ENCODE results near the gene HEBP2.
"Not testable (repeated sequence)": the region's sequence is repeated elsewhere in the genome, so short reads cannot be mapped to it uniquely, and the experiment has no call there.

HEBP2 gene

DNA sequence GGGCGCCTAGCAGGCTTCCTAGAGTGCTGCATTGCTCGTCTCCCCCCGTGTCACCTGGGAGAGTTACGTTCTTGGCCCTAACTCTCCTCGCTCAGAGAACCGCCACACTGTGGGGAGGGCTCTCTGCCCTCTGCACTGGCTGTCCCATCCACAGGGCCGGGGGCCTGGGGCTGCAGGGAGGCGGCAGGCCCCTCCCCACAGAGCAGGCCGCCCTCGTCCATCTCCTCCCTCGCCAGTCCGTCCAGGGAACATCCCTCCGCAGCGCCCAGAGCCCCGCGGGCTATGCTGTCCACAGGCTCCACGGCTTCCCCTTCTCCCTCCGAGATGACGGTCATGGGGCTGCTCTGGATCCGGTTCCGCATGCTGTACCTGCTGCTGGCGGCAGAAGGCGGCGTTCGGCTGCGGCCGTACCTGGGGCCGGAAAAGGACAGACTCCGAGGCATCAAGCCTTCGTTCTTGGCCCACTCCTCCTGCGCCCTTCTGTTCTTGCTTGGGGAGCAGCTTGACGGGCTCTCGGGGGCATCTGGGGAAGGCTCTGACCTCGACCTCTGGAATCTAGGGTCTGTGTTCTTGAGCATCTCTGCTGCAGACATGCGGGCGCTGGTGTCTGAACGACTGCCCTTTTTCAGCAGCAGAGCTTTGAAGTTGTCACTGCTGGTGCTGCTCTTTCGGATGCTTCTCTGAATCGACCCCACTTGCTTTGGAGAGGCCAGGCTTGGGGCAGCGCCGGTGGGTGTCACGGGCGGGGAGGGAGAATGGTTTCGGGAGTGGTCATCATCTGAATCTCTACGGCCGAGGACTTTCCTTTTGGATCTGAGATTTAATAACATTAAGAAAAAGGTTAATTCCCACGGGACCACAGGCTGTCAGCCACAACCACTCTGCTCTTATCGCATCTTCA is 20.2 kb downstream of the HEBP2 start:
- no peak for DNase-seq

DNA sequence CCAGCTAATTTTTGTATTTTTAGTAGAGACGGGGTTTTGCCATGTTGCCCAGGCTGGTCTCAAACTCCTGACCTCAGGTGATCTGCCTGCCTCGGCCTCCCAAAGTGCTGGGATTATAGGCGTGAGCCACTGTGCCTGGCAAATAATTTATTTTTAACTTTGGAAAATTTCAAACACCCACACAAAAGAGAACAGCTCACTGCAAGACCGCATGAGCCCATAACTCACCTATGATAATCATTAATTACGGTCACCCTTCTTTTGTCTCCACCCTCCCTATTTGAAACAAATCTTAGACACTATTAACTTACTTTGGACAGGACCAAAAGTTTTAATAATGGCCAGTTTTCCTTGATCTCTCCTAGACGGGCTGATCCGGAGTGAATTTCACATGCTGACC is 21.2 kb downstream of the HEBP2 start:
- not testable (repeated sequence) for DNase-seq

DNA sequence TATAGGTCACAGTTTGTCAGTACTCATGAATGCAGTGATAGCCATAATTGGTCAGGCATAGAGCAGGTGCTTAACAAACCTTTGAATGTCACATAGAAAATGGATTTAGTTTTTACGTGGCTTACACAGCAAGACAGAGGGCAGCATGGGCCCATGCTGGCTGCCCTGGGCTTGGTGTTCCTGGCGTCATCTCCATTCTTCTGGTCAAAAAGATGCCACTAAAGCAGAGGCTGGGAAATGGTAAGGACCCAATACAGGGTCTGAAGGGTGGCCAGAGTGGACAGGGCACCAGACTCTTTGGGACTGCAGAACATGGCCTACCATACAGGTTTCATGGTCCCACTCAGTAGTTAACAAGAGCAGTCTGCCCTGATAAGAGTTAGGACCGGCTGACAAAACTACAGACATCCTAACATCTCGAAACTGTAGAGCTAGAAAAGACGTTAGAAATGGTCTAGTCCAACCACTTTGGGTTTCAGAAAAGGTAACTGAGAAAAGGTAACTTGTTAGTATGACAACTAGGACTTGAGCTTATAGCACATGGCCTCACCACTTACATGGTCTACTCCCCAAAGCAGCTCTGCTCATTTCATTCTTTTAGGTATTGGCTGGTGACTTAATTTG is 22.6 kb downstream of the HEBP2 start:
- DNase-seq = no peak

- no peak for DNase-seq
These were observed 23.7 kb downstream of the HEBP2 start for GRCh38 chr6:138427701-138428100.

DNA sequence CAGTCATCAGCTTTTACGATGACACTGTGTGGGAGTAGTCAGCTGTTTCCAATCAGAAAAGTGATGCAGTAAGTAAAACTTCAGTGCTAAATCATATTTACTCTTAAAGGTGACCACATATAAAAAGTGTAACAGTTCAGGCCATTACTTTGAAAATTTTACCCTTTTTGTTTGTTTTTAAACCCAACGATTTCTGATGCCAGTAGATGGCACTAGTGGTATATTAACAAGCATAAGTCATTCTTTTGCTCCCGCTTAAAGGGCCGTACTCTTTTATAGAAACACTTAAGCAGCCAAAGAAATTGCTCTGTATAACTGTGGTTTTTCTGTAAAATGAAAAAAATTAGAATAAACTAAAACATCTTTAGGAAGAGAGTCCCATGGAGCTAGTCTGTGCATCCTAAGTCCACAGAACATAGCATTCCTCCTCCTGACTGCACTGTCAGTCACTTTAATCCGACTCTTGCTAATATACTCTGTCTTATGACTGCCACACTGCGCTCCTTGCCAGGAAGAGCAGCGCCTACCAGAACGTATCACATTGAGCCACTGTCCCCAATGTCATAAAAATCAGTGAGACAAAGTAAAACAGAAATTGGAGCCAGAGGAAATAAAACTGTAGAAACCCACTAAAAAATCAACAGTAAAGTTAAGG is 25.0 kb downstream of the HEBP2 start:
- DNase-seq = no peak

GRCh38 chr6:138429761-138430160 is 25.7 kb downstream of the HEBP2 start:
- no peak for DNase-seq

DNA sequence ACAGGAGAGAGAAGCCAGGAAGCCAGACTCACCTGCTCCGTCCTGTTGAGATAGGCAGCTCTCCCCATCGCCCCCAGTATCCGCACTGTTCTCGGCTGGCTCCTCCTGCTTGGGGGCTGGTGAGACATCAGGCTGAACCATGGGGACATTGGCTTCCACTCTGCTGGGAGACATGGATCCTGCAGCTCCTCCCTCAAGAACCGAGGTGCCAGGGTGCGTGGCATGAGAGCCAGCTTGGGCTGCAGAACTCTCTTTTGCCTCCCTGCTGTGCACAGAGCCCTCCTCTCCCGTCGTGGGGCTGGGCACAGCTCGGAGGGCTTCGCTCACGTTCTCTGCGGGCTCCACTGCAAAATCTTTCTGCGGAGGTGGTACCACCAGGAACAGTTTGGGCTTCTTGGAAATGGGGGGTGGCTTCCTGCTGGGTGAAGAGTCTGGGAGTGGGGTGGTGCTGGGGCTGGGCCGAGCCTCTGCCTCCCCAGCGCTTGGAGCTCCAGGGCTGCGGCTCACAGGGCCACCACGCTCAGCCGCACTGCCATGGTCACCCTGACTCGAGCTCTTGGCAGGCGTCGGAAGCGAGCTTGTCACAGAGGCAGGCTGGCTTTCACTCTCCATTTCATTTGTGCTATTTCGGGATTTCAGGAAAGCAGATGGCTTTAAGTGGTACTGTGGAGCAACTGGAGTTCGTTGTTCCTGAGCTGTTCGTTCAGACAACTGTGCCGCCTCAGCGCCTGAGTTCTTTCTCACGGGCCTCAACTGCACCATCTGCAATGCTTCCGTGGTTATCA is 26.5 kb downstream of the HEBP2 start:
- DNase-seq = no peak

DNA sequence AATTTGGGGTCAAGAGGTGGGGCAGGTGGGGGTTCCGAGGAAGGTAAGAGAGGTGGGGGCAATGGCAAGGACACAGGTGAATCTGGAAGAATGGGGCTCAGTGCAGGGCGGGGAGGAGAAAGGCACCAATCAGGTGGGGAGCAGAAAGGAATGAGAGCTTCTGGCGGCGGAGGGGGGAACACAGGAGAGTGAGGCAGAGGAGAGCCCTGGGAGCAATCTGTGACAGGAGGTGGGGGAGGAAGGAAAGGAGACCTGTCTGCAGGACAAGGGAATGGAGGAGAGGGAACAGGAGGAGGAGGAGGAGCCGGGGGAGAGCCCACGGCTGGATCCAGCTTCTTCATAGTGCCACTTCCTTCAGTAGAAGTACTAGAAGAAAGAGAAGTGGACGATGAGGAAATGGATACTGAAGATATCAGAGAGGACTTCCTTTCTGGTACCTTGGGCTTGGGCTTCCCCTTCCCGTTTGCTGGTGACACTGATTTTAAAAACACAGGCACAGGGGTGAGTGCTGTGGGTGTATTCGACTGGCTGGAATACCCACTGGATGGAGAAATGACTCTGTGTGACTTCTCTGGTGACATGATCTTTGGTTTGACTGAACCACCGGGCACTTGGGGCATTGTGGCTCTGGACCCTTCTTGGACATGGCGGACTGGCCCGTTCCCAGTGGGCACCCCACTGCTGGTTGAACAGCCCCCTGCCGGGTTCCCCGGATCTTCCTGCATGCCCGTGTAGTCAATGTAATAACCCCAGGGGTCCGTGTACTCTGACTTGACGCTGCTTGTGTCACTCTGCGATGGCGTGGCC is 27.4 kb downstream of the HEBP2 start:
- no peak for DNase-seq

GRCh38 chr6:138432063-138432356 is 28.0 kb downstream of the HEBP2 start:
- no peak for DNase-seq

- DNase-seq = no peak
These were observed 30.1 kb downstream of the HEBP2 start for GRCh38 chr6:138434096-138434495.

DNA sequence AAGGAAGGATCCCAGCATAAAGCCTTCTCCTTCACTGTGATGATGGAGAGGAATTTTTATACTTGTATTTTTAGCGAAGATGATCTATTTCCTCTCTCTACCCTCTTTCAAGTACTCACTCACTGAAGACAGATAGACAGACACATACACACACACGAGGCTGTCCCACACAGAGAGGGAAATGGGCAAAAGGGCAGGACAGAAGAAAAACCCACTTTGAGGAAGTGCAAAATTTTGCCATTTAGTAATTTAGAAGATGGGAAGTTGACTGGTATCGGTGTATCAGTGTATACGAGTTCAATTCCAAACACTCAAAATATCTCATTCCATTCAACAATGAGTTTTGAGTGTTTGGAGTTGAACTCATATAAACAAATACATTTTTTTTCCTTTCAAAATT is 30.9 kb downstream of the HEBP2 start:
- no peak for DNase-seq

DNA sequence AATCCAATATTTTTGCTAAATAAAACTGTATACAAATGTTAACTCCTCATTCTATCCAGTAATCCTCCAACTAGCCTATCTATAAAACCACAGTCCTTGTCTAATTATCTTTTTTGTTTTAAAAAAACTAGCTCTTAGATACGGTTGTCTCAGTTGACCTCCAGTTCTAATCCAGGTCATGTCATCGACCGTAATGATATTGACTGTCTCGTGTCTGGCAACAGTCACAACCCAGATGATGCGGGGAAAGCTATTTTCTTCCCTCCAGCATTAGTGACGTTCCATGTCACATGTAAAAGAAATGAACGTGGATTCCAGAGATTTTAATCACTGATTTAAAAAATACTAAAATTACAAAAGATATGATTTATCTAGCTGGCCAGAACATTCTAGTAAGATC is 35.5 kb downstream of the HEBP2 start:
- no peak for DNase-seq

- DNase-seq = no peak
These were observed 36.3 kb downstream of the HEBP2 start for GRCh38 chr6:138440296-138440695.

GRCh38 chr6:138440758-138441357 is 36.8 kb downstream of the HEBP2 start:
- DNase-seq = no peak

- DNase-seq = no peak
These were observed 37.9 kb downstream of the HEBP2 start for GRCh38 chr6:138441965-138442364.

GRCh38 chr6:138442663-138443062 is 38.6 kb downstream of the HEBP2 start:
- no peak for DNase-seq

GRCh38 chr6:138443979-138444378 is 40.0 kb downstream of the HEBP2 start:
- DNase-seq = no peak

GRCh38 chr6:138446821-138447220 is 42.8 kb downstream of the HEBP2 start:
- DNase-seq = no peak

GRCh38 chr6:138450445-138450844 is 46.4 kb downstream of the HEBP2 start:
- DNase-seq = no peak

- DNase-seq = no peak
These were observed 47.0 kb downstream of the HEBP2 start for GRCh38 chr6:138451043-138451442.

- DNase-seq = peak; percentile 67
These were observed 51.1 kb downstream of the HEBP2 start for GRCh38 chr6:138454981-138455706.
